ENCODE measurements around the gene OR13C4.

OR13C4 gene

GRCh38 chr9:104503963-104504362 lies 23.0 kb downstream of the OR13C4 start, which contains the start of gene OR13F1:
Gene OR13F1, plus strand, starts transcription at chr9:104504263. Its CDS starts 0 bp downstream, at chr9:104504263.
- Histone ChIP-seq H3K27ac (ENCODE audit: low read length) (no peak within 1 kb of the TSS), H3K4me2 (ENCODE audit: low read depth, low read length) (no peak within 1 kb of the TSS), H3F3A (ENCODE audit: insufficient read depth, low read length) (no peaks in the 10 kb centered on the region), H3K4me1 (ENCODE audit: low read length) (0 out of 2 replicates have a peak, but pooled peaks cover 3% of the 10 kb centered on the region), H2AFZ (ENCODE audit: low read length) (no peak within 1 kb of the TSS), H3K9me3 (replicated peaks; ENCODE audit: insufficient read depth, low read length) (no peaks in the 10 kb centered on the region), H4K20me1 (ENCODE audit: insufficient read depth, low read length) (no peaks in the 10 kb centered on the region), H3K27me3 (replicated peaks; ENCODE audit: insufficient read depth, low read length) (no peaks in the 10 kb centered on the region), H3K79me2 (ENCODE audit: low read length) (no peaks in the 10 kb centered on the region), H3K36me3 (replicated peaks; ENCODE audit: insufficient read depth, low read length) (no peaks in the 10 kb centered on the region), H3K4me3 (ENCODE audit: low read length) (no peak within 1 kb of the TSS), H3K9me2 (replicated peaks; ENCODE audit: insufficient read depth, low read length) (no peaks in the 10 kb centered on the region), H3K9ac (ENCODE audit: low read length) (no peak within 1 kb of the TSS)
- TF ChIP-seq CTCF (IDR thresholded peaks at IDR 0.05; ENCODE audit: low read length): no peak
- no peak for TF ChIP-seq EZH2 (optimal IDR thresholded peaks at IDR 0.05; ENCODE audit: low read depth, low read length)
- no peak for TF ChIP-seq EZH2phosphoT487 (IDR thresholded peaks at IDR 0.05; ENCODE audit: low read length)
- no peak for DNase-seq

GRCh38 chr9:104503440-104503839 lies 23.6 kb downstream of the OR13C4 start:
- no peaks in the 10 kb centered on the region for H3K79me2 ChIP-seq (ENCODE audit: low read length)
- no peak overlapping the region for H3K4me3 ChIP-seq (ENCODE audit: low read length)
- no peaks in the 10 kb centered on the region for H3K36me3 ChIP-seq (replicated peaks; ENCODE audit: insufficient read depth, low read length)
- H3F3A ChIP-seq (ENCODE audit: insufficient read depth, low read length): no peaks in the 10 kb centered on the region
- no peaks in the 10 kb centered on the region for H3K9me2 ChIP-seq (replicated peaks; ENCODE audit: insufficient read depth, low read length)
- no peak overlapping the region for H3K27ac ChIP-seq (ENCODE audit: low read length)
- no peak for TF ChIP-seq CTCF (IDR thresholded peaks at IDR 0.05; ENCODE audit: low read length)
- no peak for TF ChIP-seq EZH2 (optimal IDR thresholded peaks at IDR 0.05; ENCODE audit: low read depth, low read length)
- no peak for TF ChIP-seq EZH2phosphoT487 (IDR thresholded peaks at IDR 0.05; ENCODE audit: low read length)
- no peak overlapping the region for H2AFZ ChIP-seq (ENCODE audit: low read length)
- no peaks in the 10 kb centered on the region for H3K9me3 ChIP-seq (replicated peaks; ENCODE audit: insufficient read depth, low read length)
- no peaks in the 10 kb centered on the region for H4K20me1 ChIP-seq (ENCODE audit: insufficient read depth, low read length)
- H3K9ac ChIP-seq (ENCODE audit: low read length): no peak overlapping the region
- DNase-seq: no peak
- H3K4me1 ChIP-seq (ENCODE audit: low read length): 0 out of 2 replicates have a peak, but pooled peaks cover 4% of the 10 kb centered on the region
- no peaks in the 10 kb centered on the region for H3K27me3 ChIP-seq (replicated peaks; ENCODE audit: insufficient read depth, low read length)
- no peak overlapping the region for H3K4me2 ChIP-seq (ENCODE audit: low read depth, low read length)

- H3K9ac ChIP-seq (ENCODE audit: low read length): no peak overlapping the region
- H2AFZ ChIP-seq (ENCODE audit: low read length): no peak overlapping the region
- H3F3A ChIP-seq (ENCODE audit: insufficient read depth, low read length): no peaks in the 10 kb centered on the region
- H3K36me3 ChIP-seq (replicated peaks; ENCODE audit: insufficient read depth, low read length): no peaks in the 10 kb centered on the region
- no peaks in the 10 kb centered on the region for H3K27me3 ChIP-seq (replicated peaks; ENCODE audit: insufficient read depth, low read length)
- H3K9me2 ChIP-seq (replicated peaks; ENCODE audit: insufficient read depth, low read length): no peaks in the 10 kb centered on the region
- 0 out of 2 replicates have a peak, but pooled peaks cover 4% of the 10 kb centered on the region for H3K4me1 ChIP-seq (ENCODE audit: low read length)
- no peaks in the 10 kb centered on the region for H3K79me2 ChIP-seq (ENCODE audit: low read length)
- H4K20me1 ChIP-seq (ENCODE audit: insufficient read depth, low read length): no peaks in the 10 kb centered on the region
- DNase-seq: no peak
- TF ChIP-seq CTCF (IDR thresholded peaks at IDR 0.05; ENCODE audit: low read length): no peak; the same call in 1 of the 2 replicates
- no peak for TF ChIP-seq EZH2 (optimal IDR thresholded peaks at IDR 0.05; ENCODE audit: low read depth, low read length)
- no peak for TF ChIP-seq EZH2phosphoT487 (IDR thresholded peaks at IDR 0.05; ENCODE audit: low read length)
- H3K9me3 ChIP-seq (replicated peaks; ENCODE audit: insufficient read depth, low read length): no peaks in the 10 kb centered on the region
- no peak overlapping the region for H3K4me2 ChIP-seq (ENCODE audit: low read depth, low read length)
- H3K4me3 ChIP-seq (ENCODE audit: low read length): no peak overlapping the region
- H3K27ac ChIP-seq (ENCODE audit: low read length): no peak overlapping the region
These were observed 32.2 kb downstream of the OR13C4 start for GRCh38 chr9:104494808-104495207.
